ENCODE results near the gene LSM7. TPM values are rescaled to one million over a fixed set of nuclear protein-coding genes. Genes with fewer than 3 reads are reported as not detected.

Gene LSM7
- total RNA-seq, 1 experiment from 2014 or later = 282 TPM

- no peak for ATAC-seq
- H3K27me3 ChIP-seq (ENCODE audit: low read length) = peaks cover 12% of the 10 kb centered on the region
- H3K4me1 ChIP-seq (ENCODE audit: insufficient read depth, low read length) = no peaks in the 10 kb centered on the region
- no peak for TF ChIP-seq EZH2 (IDR thresholded peaks at IDR 0.05; ENCODE audit: low read length, unreplicated experiment)
- TF ChIP-seq EZH2phosphoT487 (IDR thresholded peaks at IDR 0.05; ENCODE audit: borderline replicate concordance, low read length) = no peak
- TF ChIP-seq CTCF (conservative IDR thresholded peaks at IDR 0.05; ENCODE audit: low read depth, low read length) = no peak
- no peak overlapping the region for H3K4me2 ChIP-seq (ENCODE audit: low read length)
- no TSS peak for BruUV-seq (replicated peaks)
- H3K9ac ChIP-seq (ENCODE audit: low read length) = no peak overlapping the region
- H3K79me2 ChIP-seq (ENCODE audit: low read length) = no peaks in the 10 kb centered on the region
- no peak overlapping the region for H3K4me3 ChIP-seq (ENCODE audit: low read length)
- H4K20me1 ChIP-seq (ENCODE audit: low read length) = no peaks in the 10 kb centered on the region
- ChIA-PET POLR2A (ENCODE audit: unreplicated experiment) (no interaction called here), CTCF (no interaction called here)
- no peaks in the 10 kb centered on the region for H3K9me2 ChIP-seq (replicated peaks; ENCODE audit: low read length)
- no peaks in the 10 kb centered on the region for H3K36me3 ChIP-seq (ENCODE audit: low read depth, low read length)
- no peak overlapping the region for H2AFZ ChIP-seq (ENCODE audit: low read length)
- no peaks in the 10 kb centered on the region for H3F3A ChIP-seq (ENCODE audit: low read length, unreplicated experiment)
- DNase-seq = no peak
- intact Hi-C loops (cut with micrococcal nuclease) = no loop called here
- H3K27ac ChIP-seq (ENCODE audit: low read length) = no peak overlapping the region
- H3K9me3 ChIP-seq (ENCODE audit: low read length) = no peaks in the 10 kb centered on the region
Observed at GRCh38 chr19:2355168-2356035, 27.0 kb upstream of the LSM7 start.

- ChIA-PET POLR2A (ENCODE audit: unreplicated experiment) (no interaction called here), CTCF (no interaction called here)
- intact Hi-C loops (cut with micrococcal nuclease) = no loop called here
- H3K27ac ChIP-seq (ENCODE audit: low read length) = no peak overlapping the region
- H3K4me3 ChIP-seq (ENCODE audit: low read length) = no peak overlapping the region
- H3K36me3 ChIP-seq (ENCODE audit: low read depth, low read length) = no peaks in the 10 kb centered on the region
- no peak overlapping the region for H2AFZ ChIP-seq (ENCODE audit: low read length)
- ATAC-seq (no peak), DNase-seq (no peak)
- H3K9me3 ChIP-seq (ENCODE audit: low read length) = no peaks in the 10 kb centered on the region
- H4K20me1 ChIP-seq (ENCODE audit: low read length) = no peaks in the 10 kb centered on the region
- H3K79me2 ChIP-seq (ENCODE audit: low read length) = no peaks in the 10 kb centered on the region
- H3K4me1 ChIP-seq (ENCODE audit: insufficient read depth, low read length) = no peaks in the 10 kb centered on the region
- TF ChIP-seq EZH2phosphoT487 (IDR thresholded peaks at IDR 0.05; ENCODE audit: borderline replicate concordance, low read length) (no peak), EZH2 (IDR thresholded peaks at IDR 0.05; ENCODE audit: low read length, unreplicated experiment) (no peak), CTCF (conservative IDR thresholded peaks at IDR 0.05; ENCODE audit: low read depth, low read length) (no peak)
- H3F3A ChIP-seq (ENCODE audit: low read length, unreplicated experiment) = no peaks in the 10 kb centered on the region
- H3K27me3 ChIP-seq (ENCODE audit: low read length) = peaks cover 7% of the 10 kb centered on the region; the same call in 1 of the 2 replicates
- no TSS peak for BruUV-seq (replicated peaks)
- H3K4me2 ChIP-seq (ENCODE audit: low read length) = no peak overlapping the region
- H3K9me2 ChIP-seq (replicated peaks; ENCODE audit: low read length) = no peaks in the 10 kb centered on the region
- H3K9ac ChIP-seq (ENCODE audit: low read length) = no peak overlapping the region
Observed at GRCh38 chr19:2354670-2355069, 26.3 kb upstream of the LSM7 start.

GRCh38 chr19:2353887-2354592 is 25.7 kb upstream of the LSM7 start:
- no peak overlapping the region for H3K9ac ChIP-seq (ENCODE audit: low read length)
- ChIA-PET CTCF (no interaction called here), POLR2A (ENCODE audit: unreplicated experiment) (no interaction called here)
- no peaks in the 10 kb centered on the region for H3K4me1 ChIP-seq (ENCODE audit: insufficient read depth, low read length)
- no peaks in the 10 kb centered on the region for H3K9me2 ChIP-seq (replicated peaks; ENCODE audit: low read length)
- TF ChIP-seq EZH2phosphoT487 (IDR thresholded peaks at IDR 0.05; ENCODE audit: borderline replicate concordance, low read length) (no peak), CTCF (conservative IDR thresholded peaks at IDR 0.05; ENCODE audit: low read depth, low read length) (no peak), EZH2 (IDR thresholded peaks at IDR 0.05; ENCODE audit: low read length, unreplicated experiment) (no peak)
- H3K36me3 ChIP-seq (ENCODE audit: low read depth, low read length) = no peaks in the 10 kb centered on the region
- H3K4me3 ChIP-seq (ENCODE audit: low read length) = no peak overlapping the region
- H4K20me1 ChIP-seq (ENCODE audit: low read length) = no peaks in the 10 kb centered on the region
- no peak overlapping the region for H2AFZ ChIP-seq (ENCODE audit: low read length)
- no peaks in the 10 kb centered on the region for H3F3A ChIP-seq (ENCODE audit: low read length, unreplicated experiment)
- DNase-seq (no peak), ATAC-seq (no peak)
- no TSS peak for BruUV-seq (replicated peaks)
- intact Hi-C loops (cut with micrococcal nuclease) = no loop called here
- no peaks in the 10 kb centered on the region for H3K79me2 ChIP-seq (ENCODE audit: low read length)
- H3K4me2 ChIP-seq (ENCODE audit: low read length) = no peak overlapping the region
- peaks cover 4% of the 10 kb centered on the region; the same call in 1 of the 2 replicates for H3K27me3 ChIP-seq (ENCODE audit: low read length)
- H3K9me3 ChIP-seq (ENCODE audit: low read length) = no peaks in the 10 kb centered on the region
- H3K27ac ChIP-seq (ENCODE audit: low read length) = no peak overlapping the region

Data from PC-3 (cell line).